ENCODE data around the gene CDC27.

The CDC27 gene

DNA sequence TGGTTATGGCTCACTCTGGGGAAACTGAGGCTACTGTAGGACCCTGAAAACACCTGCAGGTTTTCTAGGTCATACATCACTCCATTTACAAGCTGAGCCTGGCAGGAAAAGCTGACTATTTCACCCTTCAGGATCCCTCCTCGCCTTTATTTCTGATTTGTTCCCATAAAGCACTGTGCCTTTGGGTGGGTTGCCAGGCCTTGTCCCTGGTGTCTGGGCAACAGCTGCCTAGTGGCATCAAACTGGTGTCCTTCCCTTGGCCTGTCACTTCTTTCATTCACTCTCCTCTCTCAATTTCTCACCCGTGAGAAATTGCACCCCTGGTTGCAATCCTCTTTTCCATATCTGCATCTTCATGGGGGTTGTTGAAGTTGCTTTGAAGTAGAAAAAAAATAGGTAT, 21.7 kb upstream of the CDC27 start:
- DNase-seq (ENCODE audit: low read depth, low spot score), result no peak
- no peak for TF ChIP-seq ZNF274 (IDR thresholded peaks at IDR 0.05; ENCODE audit: low read depth, low read length)
- TF ChIP-seq YY1 (IDR thresholded peaks at IDR 0.05; ENCODE audit: insufficient read depth, insufficient read length), result no peak
- no peak for TF ChIP-seq SUZ12 (IDR thresholded peaks at IDR 0.05; ENCODE audit: extremely low read depth, insufficient read depth, insufficient read length)
- Histone ChIP-seq H3K9ac (ENCODE audit: insufficient read length, low read depth) (no peak overlapping the region), H3K9me3 (ENCODE audit: insufficient read depth, low read length) (no peaks in the 10 kb centered on the region), H3K4me3 (ENCODE audit: insufficient read length, low read depth) (no peak overlapping the region), H3K4me1 (ENCODE audit: insufficient read depth, insufficient read length) (peaks cover 17% of the 10 kb centered on the region), H3K27me3 (ENCODE audit: insufficient read depth, insufficient read length) (no peaks in the 10 kb centered on the region), H3K36me3 (ENCODE audit: insufficient read depth, insufficient read length, low read length) (no peaks in the 10 kb centered on the region)

DNA sequence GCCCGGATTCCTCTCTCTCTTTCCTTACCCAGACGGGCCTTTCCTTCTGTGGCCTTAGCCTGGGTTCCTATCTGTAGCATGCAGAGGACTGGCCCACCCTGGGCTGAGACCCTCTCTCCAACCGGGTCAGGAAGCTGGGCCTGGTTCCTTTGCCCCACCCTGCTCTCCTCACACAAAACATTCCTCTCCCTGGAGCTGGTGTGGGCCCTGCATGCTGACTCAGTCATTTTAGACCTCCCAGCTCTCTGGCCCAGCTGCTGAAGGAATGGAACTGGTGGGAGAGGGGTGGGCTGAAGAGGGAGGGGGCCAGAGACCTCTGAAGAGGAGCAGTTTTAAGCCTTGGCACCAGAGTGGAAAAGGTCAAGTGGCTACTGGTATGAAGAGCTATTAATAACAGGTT, 21.0 kb upstream of the CDC27 start:
- no peak overlapping the region for H3K4me3 ChIP-seq (ENCODE audit: insufficient read length, low read depth)
- no peak for TF ChIP-seq SUZ12 (IDR thresholded peaks at IDR 0.05; ENCODE audit: extremely low read depth, insufficient read depth, insufficient read length)
- TF ChIP-seq ZNF274 (IDR thresholded peaks at IDR 0.05; ENCODE audit: low read depth, low read length), result no peak
- TF ChIP-seq YY1 (IDR thresholded peaks at IDR 0.05; ENCODE audit: insufficient read depth, insufficient read length), result no peak
- H3K9ac ChIP-seq (ENCODE audit: insufficient read length, low read depth), result no peak overlapping the region
- no peak for DNase-seq (ENCODE audit: low read depth, low spot score)
- H3K27me3 ChIP-seq (ENCODE audit: insufficient read depth, insufficient read length), result no peaks in the 10 kb centered on the region
- no peaks in the 10 kb centered on the region for H3K36me3 ChIP-seq (ENCODE audit: insufficient read depth, insufficient read length, low read length)
- H3K9me3 ChIP-seq (ENCODE audit: insufficient read depth, low read length), result no peaks in the 10 kb centered on the region
- peaks cover 17% of the 10 kb centered on the region for H3K4me1 ChIP-seq (ENCODE audit: insufficient read depth, insufficient read length)

DNA sequence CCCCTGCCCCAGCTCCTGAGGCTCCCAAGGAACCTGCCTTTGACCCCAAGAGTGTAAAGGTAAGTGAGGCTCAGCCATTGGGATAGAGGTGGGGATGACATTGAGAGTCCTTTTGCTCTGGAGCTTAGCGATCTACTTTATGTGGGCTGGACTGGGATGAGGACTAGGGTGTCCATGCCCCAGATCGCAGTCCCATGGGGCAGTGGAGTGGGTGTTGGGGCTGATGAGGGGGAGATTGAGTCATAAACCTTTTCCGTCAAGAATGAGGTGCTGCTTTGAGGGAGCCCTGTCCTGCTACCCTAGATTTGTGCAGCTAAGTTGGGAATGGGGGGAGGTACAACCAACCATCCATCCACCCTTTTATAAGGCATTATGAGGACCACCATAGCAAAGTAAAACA, 20.4 kb upstream of the CDC27 start:
- H3K27me3 ChIP-seq (ENCODE audit: insufficient read depth, insufficient read length), result no peaks in the 10 kb centered on the region
- no peak overlapping the region for H3K9ac ChIP-seq (ENCODE audit: insufficient read length, low read depth)
- no peaks in the 10 kb centered on the region for H3K36me3 ChIP-seq (ENCODE audit: insufficient read depth, insufficient read length, low read length)
- TF ChIP-seq ZNF274 (IDR thresholded peaks at IDR 0.05; ENCODE audit: low read depth, low read length), result no peak
- TF ChIP-seq YY1 (IDR thresholded peaks at IDR 0.05; ENCODE audit: insufficient read depth, insufficient read length), result no peak
- no peak for TF ChIP-seq SUZ12 (IDR thresholded peaks at IDR 0.05; ENCODE audit: extremely low read depth, insufficient read depth, insufficient read length)
- no peaks in the 10 kb centered on the region for H3K9me3 ChIP-seq (ENCODE audit: insufficient read depth, low read length)
- DNase-seq (ENCODE audit: low read depth, low spot score), result no peak
- H3K4me1 ChIP-seq (ENCODE audit: insufficient read depth, insufficient read length), result peaks cover 17% of the 10 kb centered on the region
- H3K4me3 ChIP-seq (ENCODE audit: insufficient read length, low read depth), result no peak overlapping the region

DNA sequence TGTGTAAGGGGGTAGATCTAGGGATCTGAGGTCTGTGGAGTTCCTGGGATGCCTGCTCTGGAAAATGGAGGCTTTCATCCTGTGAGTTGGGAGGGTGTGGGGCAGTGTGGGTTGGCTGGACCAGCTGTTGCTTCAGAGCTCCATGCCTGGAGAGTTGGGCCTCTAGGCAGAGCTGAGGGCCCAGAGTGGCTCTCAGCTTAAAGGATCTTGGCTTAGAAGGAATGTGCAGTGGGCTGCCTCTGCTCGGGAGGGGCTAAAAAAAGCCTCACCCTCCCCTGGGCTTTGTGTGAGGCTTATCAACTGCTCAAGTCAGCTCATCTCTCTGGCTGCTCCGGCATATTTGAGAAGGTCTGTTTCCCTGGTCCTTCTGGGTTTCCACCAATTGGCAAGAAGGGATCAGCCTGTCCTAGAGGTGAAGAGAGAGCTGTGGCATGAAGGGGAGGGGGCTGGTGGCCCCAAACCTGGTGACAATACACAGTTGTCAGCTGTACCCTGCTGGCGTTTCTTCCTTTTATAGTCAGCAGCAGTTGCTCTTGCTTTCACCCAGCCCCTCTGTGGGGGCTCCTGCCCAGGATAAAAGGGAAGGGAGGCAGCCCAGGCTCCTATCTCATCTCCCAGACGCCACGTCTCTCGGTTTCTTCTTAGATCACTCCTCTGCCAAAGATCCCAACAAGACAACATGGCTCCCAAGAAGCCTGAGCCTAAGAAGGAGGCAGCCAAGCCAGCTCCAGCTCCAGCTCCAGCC, 19.8 kb upstream of the CDC27 start, which contains the start of gene MYL4:
MYL4 (plus strand) TSS at position 605 of the 745 bp plus-strand sequence; CDS start at position 680, 75 bp downstream.
- peaks cover 17% of the 10 kb centered on the region for H3K4me1 ChIP-seq (ENCODE audit: insufficient read depth, insufficient read length)
- TF ChIP-seq SUZ12 (IDR thresholded peaks at IDR 0.05; ENCODE audit: extremely low read depth, insufficient read depth, insufficient read length), result no peak
- TF ChIP-seq YY1 (IDR thresholded peaks at IDR 0.05; ENCODE audit: insufficient read depth, insufficient read length), result no peak
- TF ChIP-seq ZNF274 (IDR thresholded peaks at IDR 0.05; ENCODE audit: low read depth, low read length), result no peak
- no peaks in the 10 kb centered on the region for H3K9me3 ChIP-seq (ENCODE audit: insufficient read depth, low read length)
- no peak for DNase-seq (ENCODE audit: low read depth, low spot score)
- H3K36me3 ChIP-seq (ENCODE audit: insufficient read depth, insufficient read length, low read length), result no peaks in the 10 kb centered on the region
- no peak within 1 kb of the TSS for H3K4me3 ChIP-seq (ENCODE audit: insufficient read length, low read depth)
- no peak within 1 kb of the TSS for H3K9ac ChIP-seq (ENCODE audit: insufficient read length, low read depth)
- no peaks in the 10 kb centered on the region for H3K27me3 ChIP-seq (ENCODE audit: insufficient read depth, insufficient read length)

DNA sequence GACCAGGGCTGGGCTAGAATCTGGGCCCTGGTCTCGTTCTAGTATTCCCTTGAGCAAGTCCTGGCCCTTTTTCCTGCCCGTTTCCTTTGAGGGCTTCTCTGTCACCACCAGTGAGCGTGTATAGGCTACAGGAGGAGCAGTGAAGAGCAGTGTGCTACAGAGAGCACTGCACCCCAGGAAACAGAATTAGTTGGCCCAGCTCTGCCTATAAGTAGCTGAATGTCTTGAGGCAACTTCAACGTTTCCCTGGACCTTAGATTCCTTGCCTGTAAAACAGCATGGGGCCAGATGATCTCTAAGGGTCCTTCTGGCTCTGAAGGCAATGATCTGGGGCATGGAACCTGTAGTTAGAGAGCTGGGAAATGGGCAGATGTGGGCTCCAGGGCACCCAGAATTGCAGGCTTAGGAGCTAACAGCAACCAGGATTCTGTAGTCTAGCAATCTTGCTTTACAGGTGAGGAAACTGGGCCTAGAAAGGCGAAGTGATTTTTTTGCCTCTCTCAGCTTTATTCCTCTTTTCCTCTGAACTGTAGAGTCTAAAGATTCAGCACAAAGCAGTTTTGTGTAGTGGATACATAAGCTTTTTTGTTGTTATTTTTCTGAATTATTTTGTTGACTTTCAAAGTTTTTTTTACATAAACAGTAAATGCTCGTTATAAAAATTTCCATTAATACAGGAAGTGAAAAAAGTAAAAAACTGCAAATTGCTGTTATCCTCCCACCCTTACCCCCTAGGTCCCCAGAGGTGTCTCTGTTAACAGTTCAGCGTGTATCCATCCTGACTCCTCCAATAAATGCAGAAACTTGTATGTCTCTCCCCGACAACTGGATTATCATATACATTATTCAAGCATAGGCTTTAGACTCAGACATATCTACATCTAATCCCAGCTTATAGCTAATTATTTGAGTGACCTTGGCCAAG, 18.3 kb upstream of the CDC27 start:
- Histone ChIP-seq H3K4me3 (ENCODE audit: insufficient read length, low read depth) (no peak overlapping the region), H3K27me3 (ENCODE audit: insufficient read depth, insufficient read length) (no peaks in the 10 kb centered on the region), H3K9ac (ENCODE audit: insufficient read length, low read depth) (no peak overlapping the region), H3K36me3 (ENCODE audit: insufficient read depth, insufficient read length, low read length) (no peaks in the 10 kb centered on the region), H3K4me1 (ENCODE audit: insufficient read depth, insufficient read length) (peaks cover 17% of the 10 kb centered on the region), H3K9me3 (ENCODE audit: insufficient read depth, low read length) (no peaks in the 10 kb centered on the region)
- no peak for DNase-seq (ENCODE audit: low read depth, low spot score)
- TF ChIP-seq ZNF274 (IDR thresholded peaks at IDR 0.05; ENCODE audit: low read depth, low read length), result no peak
- TF ChIP-seq SUZ12 (IDR thresholded peaks at IDR 0.05; ENCODE audit: extremely low read depth, insufficient read depth, insufficient read length), result no peak
- no peak for TF ChIP-seq YY1 (IDR thresholded peaks at IDR 0.05; ENCODE audit: insufficient read depth, insufficient read length)

DNA sequence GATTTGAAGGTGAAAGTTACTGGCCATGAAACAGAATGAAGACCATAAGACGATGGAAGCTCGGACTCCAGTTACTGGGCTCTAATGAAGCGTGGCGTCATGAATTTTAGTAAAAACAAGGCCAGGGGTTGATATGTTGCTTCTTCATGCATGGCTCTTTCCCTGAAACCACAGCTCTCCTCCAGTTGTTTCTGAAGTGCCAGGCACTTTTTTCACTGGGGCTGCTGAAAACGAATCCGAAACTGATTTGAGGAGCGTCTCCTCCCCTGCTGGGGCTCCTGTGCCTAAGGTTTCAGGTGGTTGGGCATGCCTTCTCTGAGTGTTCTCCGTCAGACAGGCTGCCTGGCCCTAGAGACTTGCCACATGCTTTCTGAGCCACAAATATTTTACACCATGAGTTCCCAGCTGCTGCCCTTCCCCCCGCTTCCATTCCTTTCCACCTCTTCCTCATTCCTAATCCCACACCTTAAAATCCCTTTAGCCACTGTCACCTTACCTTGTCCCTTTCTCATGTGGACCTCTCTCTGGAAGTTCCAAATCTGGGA, 16.4 kb upstream of the CDC27 start:
- peaks cover 14% of the 10 kb centered on the region for H3K4me1 ChIP-seq (ENCODE audit: insufficient read depth, insufficient read length)
- no peak for DNase-seq (ENCODE audit: low read depth, low spot score)
- H3K27me3 ChIP-seq (ENCODE audit: insufficient read depth, insufficient read length), result no peaks in the 10 kb centered on the region
- TF ChIP-seq YY1 (IDR thresholded peaks at IDR 0.05; ENCODE audit: insufficient read depth, insufficient read length) (no peak), SUZ12 (IDR thresholded peaks at IDR 0.05; ENCODE audit: extremely low read depth, insufficient read depth, insufficient read length) (no peak)
- H3K36me3 ChIP-seq (ENCODE audit: insufficient read depth, insufficient read length, low read length), result no peaks in the 10 kb centered on the region
- H3K9me3 ChIP-seq (ENCODE audit: insufficient read depth, low read length), result no peaks in the 10 kb centered on the region
- H3K9ac ChIP-seq (ENCODE audit: insufficient read length, low read depth), result no peak overlapping the region
- H3K4me3 ChIP-seq (ENCODE audit: insufficient read length, low read depth), result no peak overlapping the region

All from NT2/D1 (cell line).